Activated effector memory CD4-positive, alpha-beta T cell treated with Interleukin-2 at 50 U/mL for 16 hours (primary cell): Measurements from ENCODE around the gene PRKRIP1.
"Not testable (repeated sequence)": the region's sequence is repeated elsewhere in the genome, so short reads cannot be mapped to it uniquely, and the experiment has no call there.

Source experiments
- DNase-seq: peaks from one replicate; pipeline ENCODE4 v3.0.0-alpha.2; 2020

Gene PRKRIP1

DNA sequence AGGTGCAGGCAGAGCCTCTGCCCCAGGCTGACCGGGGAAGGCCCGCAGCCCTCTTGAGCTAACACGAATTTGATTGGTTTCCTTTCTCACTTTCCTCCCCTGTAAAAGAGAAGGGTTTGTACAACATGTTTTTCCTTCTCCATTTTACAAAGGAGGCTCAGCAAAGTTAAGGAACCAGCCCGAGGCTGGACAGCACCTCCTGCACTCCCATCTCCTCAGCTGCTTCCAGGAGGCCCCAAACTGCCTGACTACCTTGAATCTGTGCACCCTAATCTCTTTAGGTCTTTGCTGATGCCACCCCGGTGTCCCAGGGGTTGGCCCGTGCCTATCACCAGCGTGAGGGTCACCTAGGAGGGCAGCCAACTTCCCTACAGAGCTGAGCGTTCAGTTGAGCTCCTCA is 64.3 kb downstream of the PRKRIP1 start:
- DNase-seq: no peak

DNA sequence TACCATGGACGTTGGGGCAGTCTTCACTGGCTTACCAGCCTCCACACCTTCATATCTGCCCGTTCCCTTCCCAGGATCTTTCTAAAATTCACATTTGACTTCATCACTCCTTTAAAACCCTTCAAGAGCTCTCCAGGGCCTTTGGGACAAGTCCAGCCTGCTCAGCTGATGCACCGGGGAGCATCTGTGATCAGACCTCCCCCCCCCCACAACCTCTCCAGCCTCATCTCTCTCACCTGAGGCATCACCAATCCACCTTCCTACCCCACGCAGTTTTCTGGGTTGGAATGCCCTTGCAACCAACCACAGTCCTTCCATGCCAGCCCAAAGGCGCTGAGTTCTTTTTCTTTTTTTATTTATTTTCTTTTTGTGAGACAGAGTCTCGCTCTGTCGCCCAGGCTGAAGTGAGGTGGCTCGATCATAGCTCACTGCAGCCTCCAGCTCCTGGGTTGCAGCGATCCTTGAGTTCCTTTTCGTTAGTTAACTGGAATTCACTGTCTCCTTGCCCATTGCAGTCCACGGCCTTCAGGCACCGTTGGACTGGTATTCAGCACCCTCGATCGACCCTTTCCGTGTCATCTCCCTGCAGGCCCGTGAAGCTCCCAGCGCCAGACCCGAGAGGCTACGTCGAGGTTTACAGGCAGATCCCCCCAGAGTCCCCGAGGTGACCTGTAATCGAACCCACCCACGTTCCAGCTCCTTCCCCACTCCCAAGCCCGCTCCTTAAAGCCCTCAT is 67.8 kb downstream of the PRKRIP1 start:
- no peak for DNase-seq

DNA sequence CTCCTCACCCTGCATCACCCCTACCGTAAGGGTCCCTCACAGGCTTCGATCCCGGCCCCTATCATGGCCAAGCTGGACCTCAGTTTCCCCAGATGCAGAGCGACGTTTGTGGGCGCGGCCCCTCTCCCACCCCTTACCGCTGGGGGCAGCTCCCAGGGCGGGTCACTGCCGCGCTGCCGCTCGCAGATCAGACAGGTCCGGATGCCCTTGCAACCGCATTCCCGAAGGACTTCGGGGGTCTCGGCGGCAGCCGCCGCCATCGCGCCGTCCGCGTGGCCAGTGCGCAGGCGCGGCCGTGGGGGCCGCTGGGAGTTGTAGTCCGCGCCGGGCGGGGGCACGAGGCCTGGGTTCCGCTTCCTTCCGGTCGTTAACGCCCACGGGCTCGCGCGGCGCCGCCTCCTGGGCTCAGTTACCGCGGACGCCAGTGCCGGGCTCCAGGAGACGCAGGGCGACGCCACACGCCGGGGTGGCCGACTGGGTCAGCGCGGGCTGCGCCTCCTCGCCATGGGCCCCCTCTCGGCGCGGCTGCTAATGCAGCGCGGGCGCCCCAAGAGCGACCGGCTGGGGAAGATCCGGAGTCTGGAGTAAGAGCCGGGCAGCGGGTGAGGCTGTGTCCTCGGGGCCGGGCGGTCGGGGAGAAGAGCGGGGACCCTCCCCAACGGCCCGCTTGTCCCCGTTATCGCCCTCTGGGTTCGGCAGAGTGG is 68.6 kb downstream of the PRKRIP1 start, which contains the start of the genes ALKBH4 and LRWD1:
ALKBH4 (minus strand) TSS at position 287 of the 704 bp plus-strand sequence; CDS start at position 260, 27 bp downstream.
LRWD1 (plus strand) TSS at position 408 of the 704 bp plus-strand sequence; CDS start at position 505, 97 bp downstream.
- DNase-seq: peak; percentile 92

DNA sequence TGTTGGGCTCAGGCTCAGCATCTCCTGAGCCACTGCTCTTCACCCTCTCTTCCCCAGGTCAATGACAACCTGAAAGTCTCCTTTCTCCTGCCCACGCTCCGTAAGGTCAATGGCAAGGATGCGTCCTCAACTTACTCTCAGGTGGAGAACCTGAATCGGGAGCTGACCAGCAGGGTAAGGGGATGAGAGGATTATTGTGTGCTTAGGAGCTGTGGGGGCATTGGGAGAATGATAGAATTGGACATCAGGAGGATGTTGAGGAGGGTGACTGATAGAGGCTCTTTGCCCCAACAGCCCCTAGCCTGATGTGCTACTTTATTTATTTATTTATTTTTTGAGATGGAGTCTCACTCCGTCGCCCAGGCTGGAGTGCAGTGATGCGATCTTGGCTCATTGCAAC is 69.9 kb downstream of the PRKRIP1 start:
- DNase-seq: no peak

DNA sequence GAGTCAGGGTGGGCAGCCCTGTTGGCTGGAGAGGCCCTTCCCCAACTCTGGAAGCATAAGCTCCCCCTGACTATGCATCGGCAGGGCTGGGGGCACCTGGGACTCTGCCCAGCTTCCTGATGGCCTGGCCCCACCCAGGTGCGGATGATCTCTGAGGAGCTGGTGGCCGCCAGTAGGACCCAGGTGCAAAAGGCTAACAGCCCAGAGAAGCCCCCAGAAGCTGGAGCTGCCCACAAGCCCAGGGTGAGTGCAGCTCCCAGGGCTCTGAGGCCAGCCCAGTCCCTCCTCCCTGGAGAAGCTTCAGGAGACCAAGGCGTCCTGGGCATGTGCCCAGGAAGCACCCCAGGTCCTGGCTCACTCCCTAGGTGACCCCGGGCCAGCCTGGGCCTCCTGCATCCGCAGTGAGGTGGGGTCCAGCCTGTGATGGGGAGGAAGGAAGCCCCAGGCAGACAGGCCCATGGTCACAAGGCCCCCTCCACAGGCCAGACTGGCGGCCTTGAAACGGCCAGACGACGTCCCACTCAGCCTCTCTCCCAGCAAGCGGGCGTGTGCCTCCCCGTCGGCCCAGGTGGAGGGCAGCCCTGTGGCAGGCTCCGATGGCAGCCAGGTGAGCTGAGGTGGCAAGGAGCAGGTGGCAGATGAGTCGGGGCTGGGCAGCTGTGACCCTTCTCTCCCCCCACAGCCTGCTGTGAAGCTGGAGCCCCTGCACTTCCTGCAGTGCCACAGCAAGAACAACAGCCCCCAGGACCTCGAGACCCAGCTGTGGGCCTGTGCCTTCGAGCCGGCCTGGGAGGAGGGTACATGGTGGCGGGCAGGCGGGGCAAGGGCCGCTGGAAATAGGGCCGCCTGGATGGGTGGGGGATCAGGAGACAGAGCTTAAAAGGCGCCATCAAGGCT is 71.7 kb downstream of the PRKRIP1 start:
- no peak for DNase-seq

DNA sequence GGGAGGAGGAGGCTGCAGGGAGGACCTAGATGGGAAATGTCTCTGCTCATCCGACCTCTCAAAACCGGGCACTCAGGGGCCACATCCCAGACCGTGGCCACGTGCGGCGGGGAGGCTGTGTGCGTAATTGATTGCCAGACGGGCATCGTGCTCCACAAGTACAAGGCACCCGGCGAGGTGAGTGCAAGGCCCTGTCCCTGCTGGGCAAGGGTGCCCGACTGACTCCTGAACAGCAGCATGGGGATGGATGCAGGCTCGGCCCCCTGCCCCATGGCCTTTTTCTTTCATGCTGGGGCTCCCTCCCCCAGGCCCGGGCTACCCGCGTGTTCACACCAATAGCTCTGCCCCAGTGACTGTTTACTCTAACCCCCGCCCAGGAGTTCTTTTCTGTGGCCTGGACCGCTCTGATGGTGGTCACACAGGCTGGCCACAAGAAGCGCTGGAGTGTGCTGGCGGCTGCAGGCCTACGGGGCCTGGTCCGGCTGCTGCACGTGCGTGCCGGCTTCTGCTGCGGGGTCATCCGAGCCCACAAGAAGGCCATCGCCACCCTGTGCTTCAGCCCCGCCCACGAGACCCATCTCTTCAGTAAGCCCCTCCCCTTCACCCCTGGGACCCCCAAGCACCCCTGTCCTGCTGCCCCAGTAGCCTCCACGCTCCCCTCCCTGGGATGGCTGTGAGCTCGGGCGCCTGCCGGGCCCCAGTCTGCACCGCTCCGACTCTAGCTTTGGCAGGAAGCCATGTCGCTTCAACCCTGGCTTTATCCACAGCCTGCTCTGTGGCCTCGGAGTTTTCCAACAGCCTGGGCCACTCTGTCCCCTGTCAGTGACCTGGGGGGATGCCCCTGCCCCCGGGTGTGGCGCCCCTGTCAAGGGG is 72.6 kb downstream of the PRKRIP1 start:
- no peak for DNase-seq

DNA sequence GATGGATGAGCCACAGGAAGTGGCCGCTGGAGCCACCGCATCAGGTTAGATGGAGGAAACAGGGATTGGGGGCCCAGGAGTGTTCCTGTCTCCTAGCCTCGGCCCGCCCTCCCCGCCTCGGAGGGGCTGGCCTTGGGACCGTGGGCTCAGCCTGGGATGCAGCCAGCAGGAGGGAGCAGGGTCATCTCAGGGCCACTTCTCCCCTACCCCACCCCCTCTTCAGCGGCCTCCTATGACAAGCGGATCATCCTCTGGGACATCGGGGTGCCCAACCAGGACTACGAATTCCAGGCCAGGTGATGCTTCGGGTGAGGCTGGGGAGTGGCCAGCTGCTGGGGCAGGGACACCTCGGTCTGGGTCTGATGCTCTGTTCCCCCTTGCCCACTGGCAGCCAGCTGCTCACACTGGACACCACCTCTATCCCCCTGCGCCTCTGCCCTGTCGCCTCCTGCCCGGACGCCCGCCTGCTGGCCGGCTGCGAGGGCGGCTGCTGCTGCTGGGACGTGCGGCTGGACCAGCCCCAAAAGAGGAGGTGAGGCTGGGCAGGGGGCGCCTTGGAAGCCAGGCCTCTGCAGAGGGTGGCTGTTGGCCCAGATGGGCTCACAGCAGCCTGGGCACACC is 73.3 kb downstream of the PRKRIP1 start:
- no peak for DNase-seq

DNA sequence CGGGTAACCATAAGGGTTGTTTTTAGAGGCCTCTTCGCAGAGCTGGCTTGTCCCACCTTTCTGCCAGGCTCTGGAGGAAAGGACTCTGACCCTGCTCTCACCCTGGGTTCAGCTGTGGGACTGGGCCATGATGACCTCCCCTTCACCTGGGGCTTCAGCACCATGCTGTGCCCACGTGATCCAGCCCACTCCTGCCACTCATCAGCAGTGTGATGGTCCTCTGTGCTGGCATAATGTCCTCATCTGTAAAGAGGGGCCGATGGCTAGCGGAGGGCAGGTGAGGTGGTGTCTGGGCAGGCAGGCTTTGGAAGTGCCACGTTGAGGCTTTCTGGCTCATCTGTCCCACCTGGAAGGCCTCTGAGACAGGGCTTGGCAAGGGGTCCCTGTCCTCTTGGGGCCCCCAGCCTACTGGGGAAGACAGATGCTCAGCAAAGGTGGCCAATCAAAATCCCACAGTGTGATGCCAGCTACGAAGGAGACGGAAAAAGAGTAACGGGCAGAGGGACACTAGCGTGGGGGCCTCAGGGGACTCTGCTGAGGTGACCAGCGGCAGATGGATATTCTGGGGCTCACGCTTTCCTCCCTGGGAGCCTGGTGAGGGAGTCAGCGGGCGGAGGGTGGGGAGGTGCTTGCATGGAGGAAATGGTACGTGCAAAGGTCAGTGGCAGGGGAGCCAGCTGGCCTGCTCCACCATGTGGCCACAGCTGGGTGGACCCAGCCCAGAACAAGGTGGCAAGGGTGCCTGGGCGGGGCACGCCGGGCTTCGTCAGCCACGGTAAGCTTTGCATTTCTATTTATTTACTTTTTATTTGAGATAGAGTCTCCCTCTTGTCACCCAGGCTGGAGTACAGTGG is 74.0 kb downstream of the PRKRIP1 start:
- no peak for DNase-seq

DNA sequence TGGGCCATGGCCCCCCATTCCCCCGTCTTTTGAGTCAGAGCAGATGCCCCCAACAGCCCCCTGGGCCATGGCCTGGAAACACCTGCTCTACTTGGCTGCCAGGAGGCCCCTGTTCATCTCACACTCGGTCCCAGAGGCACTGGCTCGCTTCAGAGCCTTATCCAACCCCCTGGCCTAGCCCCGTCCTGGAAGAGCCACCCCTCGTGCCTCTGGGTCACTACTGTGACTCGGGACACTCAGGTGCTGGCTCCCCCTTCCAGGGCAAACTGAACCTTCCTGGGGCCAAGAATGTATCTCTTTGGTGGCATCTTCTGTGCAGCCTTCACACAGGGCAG is 75.6 kb downstream of the PRKRIP1 start:
- no peak for DNase-seq

DNA sequence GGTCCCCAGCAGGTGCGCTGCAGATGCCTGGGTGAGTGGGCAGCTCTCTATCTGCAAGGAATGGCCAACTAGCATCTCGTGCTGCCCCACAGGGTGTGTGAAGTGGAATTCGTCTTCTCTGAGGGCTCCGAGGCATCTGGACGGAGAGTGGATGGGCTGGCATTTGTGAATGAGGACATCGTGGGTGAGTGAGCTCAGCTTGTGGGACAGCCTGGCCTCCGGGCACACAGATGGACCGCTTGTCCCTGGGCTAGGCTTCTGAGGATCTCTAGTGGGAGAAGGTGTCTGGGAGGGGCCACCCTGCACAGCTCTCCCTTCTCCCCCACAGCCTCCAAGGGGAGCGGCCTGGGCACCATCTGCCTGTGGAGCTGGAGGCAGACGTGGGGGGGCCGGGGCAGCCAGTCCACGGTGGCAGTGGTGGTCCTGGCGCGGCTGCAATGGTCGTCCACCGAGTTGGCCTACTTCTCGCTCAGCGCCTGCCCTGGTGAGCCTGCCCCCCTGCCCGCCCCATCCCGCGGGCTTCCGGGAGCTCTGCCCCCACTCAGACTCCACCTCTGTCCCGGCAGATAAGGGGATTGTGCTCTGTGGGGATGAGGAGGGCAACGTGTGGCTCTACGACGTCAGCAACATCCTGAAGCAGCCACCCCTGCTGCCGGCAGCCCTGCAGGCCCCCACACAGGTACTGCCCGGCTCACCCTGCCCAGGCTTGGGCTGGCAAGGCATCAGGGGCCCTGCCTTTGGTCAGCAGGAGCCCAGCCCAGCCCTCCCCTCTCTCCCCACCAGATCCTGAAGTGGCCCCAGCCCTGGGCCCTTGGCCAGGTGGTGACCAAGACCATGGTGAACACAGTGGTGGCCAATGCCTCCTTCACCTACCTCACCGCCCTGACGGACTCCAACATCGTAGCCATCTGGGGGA is 76.2 kb downstream of the PRKRIP1 start:
- DNase-seq: no peak

DNA sequence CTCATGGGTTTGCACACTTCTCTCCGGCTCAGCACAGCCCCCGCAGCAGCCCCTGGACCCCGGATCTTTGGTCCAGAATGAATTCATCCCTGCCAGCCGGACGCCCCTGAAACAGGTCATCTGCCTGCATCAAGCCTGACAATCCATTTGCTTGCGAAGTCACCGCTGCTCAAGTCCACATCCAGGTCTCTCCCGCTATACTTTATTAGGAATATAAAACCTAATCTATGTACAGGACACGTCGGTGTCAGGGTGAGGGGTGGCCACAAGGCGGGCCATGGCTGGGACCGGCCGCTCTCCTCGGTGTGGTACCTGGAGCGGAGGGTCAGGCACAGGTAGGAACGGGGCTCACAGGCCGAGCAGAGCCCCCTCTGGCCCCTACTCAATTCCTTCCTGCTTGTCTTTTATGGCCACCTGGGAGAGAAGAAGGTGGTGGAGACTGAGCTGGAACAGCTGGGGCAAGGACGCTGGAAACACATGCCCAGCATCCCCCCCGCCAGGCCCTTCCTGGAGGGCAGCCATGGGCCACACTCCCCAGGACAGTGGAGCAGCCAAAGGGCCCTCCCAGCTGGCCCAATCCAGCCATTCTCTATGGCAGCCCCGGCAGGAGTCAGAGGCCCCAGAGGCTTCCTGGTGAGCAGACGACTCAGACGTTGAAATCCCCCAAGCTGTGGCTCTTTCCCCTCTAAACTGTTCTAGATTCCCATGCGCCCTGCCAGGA is 77.3 kb downstream of the PRKRIP1 start:
- no peak for DNase-seq

DNA sequence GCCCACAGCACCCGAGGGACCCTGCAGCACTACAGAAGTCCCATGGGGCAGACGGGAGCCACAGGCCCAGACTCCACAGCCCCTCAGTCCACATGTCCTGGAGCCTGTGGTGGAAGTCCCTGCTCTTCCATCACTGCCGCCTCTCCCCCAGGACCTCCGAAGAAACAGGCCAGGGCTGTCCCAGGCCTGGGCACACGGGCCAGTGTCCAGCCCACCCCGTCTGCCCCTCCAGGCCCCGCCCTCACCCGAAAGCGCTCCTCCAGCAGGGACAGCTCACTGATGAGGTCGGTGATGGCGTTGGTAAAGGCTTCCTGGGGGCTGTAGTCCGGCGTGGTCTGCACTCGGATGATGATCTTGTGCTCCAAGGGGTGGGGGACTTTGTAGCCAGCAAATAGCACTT is 78.0 kb downstream of the PRKRIP1 start:
- not testable (repeated sequence) for DNase-seq

DNA sequence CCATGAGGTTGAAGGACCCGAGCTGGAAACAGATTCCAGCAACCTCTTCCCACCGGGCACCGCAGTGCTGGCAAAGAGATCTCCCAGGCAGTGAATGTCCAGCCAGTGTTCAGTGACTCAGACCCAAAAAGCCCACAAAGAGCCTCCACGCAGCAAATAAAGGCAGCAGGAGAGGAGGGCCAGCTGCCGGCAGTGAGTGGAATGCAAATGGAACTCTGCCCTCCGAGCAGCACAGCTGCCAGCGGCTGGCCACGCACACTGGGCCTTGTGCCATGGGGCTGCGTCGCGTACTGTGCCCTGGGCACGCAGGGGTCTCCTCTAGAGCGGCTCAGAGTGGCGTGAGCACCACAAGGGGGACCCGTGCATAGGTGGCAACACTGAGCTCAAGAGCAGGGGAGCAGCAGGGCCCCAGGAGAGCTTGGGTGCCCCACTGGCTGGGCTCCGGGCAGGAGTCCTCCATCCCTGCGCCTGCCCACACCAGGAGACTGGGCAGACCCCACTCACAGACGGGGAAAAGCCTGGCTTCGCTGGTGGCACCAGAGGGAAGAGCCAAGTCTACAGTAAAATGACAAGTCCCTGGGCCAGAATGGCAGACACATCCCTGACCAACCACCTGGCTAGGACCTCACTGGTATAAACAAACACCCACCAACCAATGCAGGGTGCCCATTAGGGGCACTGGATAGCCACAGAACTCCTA is 78.7 kb downstream of the PRKRIP1 start:
- not testable (repeated sequence) for DNase-seq
